DOHH2 (cell line): ENCODE measurements around the gene CHI3L1.

ENCODE experiments used
- CTCF ChIP-seq: fragments of 200-600 bp; sonication (generic); IDR thresholded peaks from one replicate; pipeline ENCODE4 v1.5.1; 2014; ENCODE audit warnings: antibody characterized with exemption, mild to moderate bottlenecking, low read depth, low read length; ENCODE audit not compliant: poor library complexity, severe bottlenecking
- EZH2phosphoT487 ChIP-seq: fragments of 200-600 bp; sonication (generic); IDR thresholded peaks from 2 replicates; pipeline ENCODE4 v1.6.1; 2017; ENCODE audit warnings: borderline replicate concordance, mild to moderate bottlenecking, antibody characterized with exemption, low read length, moderate library complexity, mixed read lengths

GRCh38 chr1:203208181-203208580 lies 21.7 kb upstream of the CHI3L1 start:
- TF ChIP-seq CTCF (no peak), EZH2phosphoT487 (no peak)
